T-helper 2 cell treated with Interferon-gamma antibody and Interleukin-4, amounts not matched to agents 100 ng/mL and 5 ng/mL, for 36 hours (primary cell): ENCODE measurements around the gene KLHL17. TPM values are rescaled to one million over a fixed set of nuclear protein-coding genes. Genes with fewer than 3 reads are reported as not detected.

ENCODE experiments used
- intact Hi-C: fragments of 100-400 bp; cut with micrococcal nuclease; formaldehyde crosslinking; loops from one replicate; pipeline ENCODE4 v1.15.1; 2023
- total RNA-seq: library from RNA; stranded (reverse); gene quantifications from 2 replicates; pipeline ENCODE4 v1.2.3, GENCODE V29; 2022

KLHL17 gene
- total RNA-seq, 1 donor from 2014 or later, result 26.3 TPM

GRCh38 chr1:966704-967300 is 6.4 kb downstream of the KLHL17 start:
- intact Hi-C loops, result no loop called here

GRCh38 chr1:967466-968343 is 7.3 kb downstream of the KLHL17 start:
- intact Hi-C loops, result no loop called here

GRCh38 chr1:969260-969855 is 9.0 kb downstream of the KLHL17 start:
- intact Hi-C loops, result no loop called here

- intact Hi-C loops, result no loop called here
Observed at GRCh38 chr1:970242-970972, 10.0 kb downstream of the KLHL17 start.

GRCh38 chr1:970973-971730 is 10.8 kb downstream of the KLHL17 start:
- intact Hi-C loops, result no loop called here

- intact Hi-C loops, result no loop called here
Observed at GRCh38 chr1:971751-972506, 11.5 kb downstream of the KLHL17 start.

GRCh38 chr1:972726-973458 is 12.5 kb downstream of the KLHL17 start:
- intact Hi-C loops, result no loop called here

- intact Hi-C loops, result no loop called here
Observed at GRCh38 chr1:973459-974292, 13.3 kb downstream of the KLHL17 start.

- intact Hi-C loops, result no loop called here
Observed at GRCh38 chr1:974293-974640, 13.9 kb downstream of the KLHL17 start.

GRCh38 chr1:974687-975328 is 14.4 kb downstream of the KLHL17 start:
- intact Hi-C loops, result loop anchor here (5.0 kb wide), 1 partner anchor 68 kb away; no protein-coding TSS in a partner anchor

- intact Hi-C loops, result loop anchor here (5.0 kb wide), 1 partner anchor 68 kb away; no protein-coding TSS in a partner anchor
Observed at GRCh38 chr1:975365-975764, 15.0 kb downstream of the KLHL17 start.

- intact Hi-C loops, result loop anchor here (5.0 kb wide), 1 partner anchor 69 kb away; no protein-coding TSS in a partner anchor
Observed at GRCh38 chr1:975896-976683, 15.7 kb downstream of the KLHL17 start.

GRCh38 chr1:976791-977190 is 16.4 kb downstream of the KLHL17 start:
- intact Hi-C loops, result loop anchor here (5.0 kb wide), 1 partner anchor 69 kb away; no protein-coding TSS in a partner anchor

GRCh38 chr1:978069-978834 is 17.9 kb downstream of the KLHL17 start:
- intact Hi-C loops, result loop anchor here (5.0 kb wide), 1 partner anchor 71 kb away; no protein-coding TSS in a partner anchor

GRCh38 chr1:978835-979743 is 18.7 kb downstream of the KLHL17 start:
- intact Hi-C loops, result loop anchor here (5.0 kb wide), 1 partner anchor 72 kb away; no protein-coding TSS in a partner anchor
